Panc1 (cell line): Measurements from ENCODE around the gene LRBA. TPM values are rescaled to one million over a fixed set of nuclear protein-coding genes. Genes with fewer than 3 reads are reported as not detected.

Experiments used
- ATAC-seq: fragments of 200-7000 bp; cut with Tn5 transposase; 2 replicates; pipeline ENCODE4 v1.9.1; 2020; ENCODE audit warnings: mild to moderate bottlenecking, moderate library complexity
- BruUV-seq: library from RNA; stranded (reverse); fragments of 400-500 nt; replicated peaks from 2 replicates; lab custom pipeline; 2021; lab: Mats Ljungman, UMichigan
- CTCF ChIA-PET: fragments of 300-600 bp; sonication (Branson Sonifier 250); formaldehyde crosslinking; loops from one replicate; lab custom pipeline; 2022; ENCODE audit warnings: antibody characterized with exemption; lab: Charles Lee
- POLR2A ChIA-PET: fragments of 300-600 bp; sonication (Branson Sonifier 250); formaldehyde crosslinking; loops from one replicate; lab custom pipeline; 2022; ENCODE audit warnings: antibody characterized with exemption; lab: Charles Lee
- DNase-seq: peaks from one replicate; pipeline ENCODE4 v3.0.0-alpha.2; 2010; ENCODE audit warnings: low read depth, low spot score
- H3K27ac ChIP-seq: 2 replicates; pipeline ENCODE4 v1.5.1; 2011; ENCODE audit warnings: mild to moderate bottlenecking, low read length, inconsistent platforms
- H3K27me3 ChIP-seq: fragments of 200-500 bp; sonication (Bioruptor generic); 2 replicates; pipeline ENCODE4 v1.6.0; 2014; ENCODE audit warnings: low read length, inconsistent platforms; ENCODE audit not compliant: control insufficient read depth, insufficient read depth
- H3K36me3 ChIP-seq: fragments of 200-500 bp; sonication (Bioruptor generic); 2 replicates; pipeline ENCODE4 v1.5.1; 2014; ENCODE audit warnings: inconsistent platforms, mild to moderate bottlenecking, low read length, moderate library complexity; ENCODE audit not compliant: control insufficient read depth, insufficient read depth
- H3K4me1 ChIP-seq: 2 replicates; pipeline ENCODE4 v1.5.1; 2011; ENCODE audit warnings: inconsistent platforms, mild to moderate bottlenecking, low read length, moderate library complexity; ENCODE audit not compliant: control insufficient read depth, insufficient read depth
- H3K4me3 ChIP-seq, 2 experiments: 2 replicates each; pipeline ENCODE4 v1.5.1; 2011 to 2012; ENCODE audit warnings: low read depth in 2 of 2, low read length in 2 of 2, mild to moderate bottlenecking in 2 of 2, inconsistent platforms in 1 of 2, moderate library complexity in 1 of 2
- H3K9me3 ChIP-seq: fragments of 200-500 bp; sonication (Bioruptor generic); 2 replicates; pipeline ENCODE4 v1.5.1; 2014; ENCODE audit warnings: low read depth, mild to moderate bottlenecking, inconsistent platforms, low read length, moderate library complexity; ENCODE audit not compliant: control insufficient read depth, insufficient read depth
- CTCF ChIP-seq: fragments of 450-650 bp; IDR thresholded peaks from 2 replicates; pipeline ENCODE4 v1.5.1; 2017; ENCODE audit warnings: mild to moderate bottlenecking
- POLR2AphosphoS5 ChIP-seq: IDR thresholded peaks from 2 replicates; pipeline ENCODE4 v1.6.1; 2012; ENCODE audit warnings: mild to moderate bottlenecking, low read depth, low read length, moderate library complexity
- REST ChIP-seq, 2 experiments: IDR thresholded peaks; 2 replicates each; pipeline ENCODE4 v1.6.1; 2011 to 2012; ENCODE audit warnings: low read depth in 2 of 2, control low read depth in 1 of 2, low read length in 1 of 2, mild to moderate bottlenecking in 1 of 2, moderate library complexity in 1 of 2; ENCODE audit not compliant: insufficient read depth in 1 of 2
- SIN3A ChIP-seq: IDR thresholded peaks from 2 replicates; pipeline ENCODE4 v1.6.1; 2012; ENCODE audit warnings: low read depth, mild to moderate bottlenecking, low read length, moderate library complexity, borderline replicate concordance; ENCODE audit not compliant: insufficient read depth
- TCF7L2 ChIP-seq: IDR thresholded peaks from 2 replicates; pipeline ENCODE4 v1.6.1; 2011; ENCODE audit warnings: mild to moderate bottlenecking, low read depth, low read length, inconsistent platforms
- in situ Hi-C: cut with HindIII; loops from 2 replicates; pipeline ENCODE4 v1.10.0; 2016; ENCODE audit warnings: low sequenced_read_pairs, low pct_unique_long_range_greater_than_20kb
- intact Hi-C: fragments of 100-400 bp; cut with micrococcal nuclease; formaldehyde crosslinking; loops from one replicate; pipeline ENCODE4 v1.10.0; 2022; ENCODE audit not compliant: unreplicated experiment
- total RNA-seq: library from RNA; stranded (reverse); gene quantifications from one replicate; pipeline ENCODE4 v1.2.1, GENCODE V29; 2021; ENCODE audit not compliant: unreplicated experiment

Gene LRBA
- total RNA-seq, 1 experiment from 2014 or later, result 26.4 TPM

- H3K36me3 ChIP-seq, result no peaks in the 10 kb centered on the region
- POLR2A ChIA-PET, result no interaction called here
- H3K27ac ChIP-seq, result no peak overlapping the region
- H3K4me1 ChIP-seq, result no peaks in the 10 kb centered on the region
- intact Hi-C loops (no loop called here), in situ Hi-C loops (no loop called here)
- no peak for DNase-seq
- ATAC-seq, result no peak
- H3K9me3 ChIP-seq, result no peaks in the 10 kb centered on the region
- CTCF ChIA-PET, result no interaction called here
- no peak for TF ChIP-seq REST (IDR thresholded peaks at IDR 0.05; ENCODE audit: insufficient read depth in 1 of 2, low read depth in 2 of 2, low read length in 1 of 2)
- TF ChIP-seq TCF7L2, result no peak
- no peak for TF ChIP-seq SIN3A
- no peak for TF ChIP-seq CTCF
- TF ChIP-seq POLR2AphosphoS5, result no peak
- no peaks in the 10 kb centered on the region for H3K27me3 ChIP-seq
- no TSS peak for BruUV-seq
- H3K4me3 ChIP-seq, result no peak overlapping the region
These were observed 467.8 kb downstream of the LRBA start for GRCh38 chr4:150547154-150547838.

- H3K36me3 ChIP-seq, result no peaks in the 10 kb centered on the region
- POLR2A ChIA-PET, result no interaction called here
- intact Hi-C loops, result no loop called here
- CTCF ChIA-PET, result no interaction called here
- no TSS peak for BruUV-seq
- TF ChIP-seq CTCF (no peak), POLR2AphosphoS5 (no peak), SIN3A (no peak), TCF7L2 (no peak), REST (IDR thresholded peaks at IDR 0.05; ENCODE audit: insufficient read depth in 1 of 2, low read depth in 2 of 2, low read length in 1 of 2) (no peak)
- ATAC-seq (no peak), DNase-seq (no peak)
- H3K4me3 ChIP-seq, result no peak overlapping the region
- in situ Hi-C loops, result no loop called here
- no peaks in the 10 kb centered on the region for H3K27me3 ChIP-seq
- H3K4me1 ChIP-seq, result no peaks in the 10 kb centered on the region
- no peaks in the 10 kb centered on the region for H3K9me3 ChIP-seq
- no peak overlapping the region for H3K27ac ChIP-seq
These were observed 468.8 kb downstream of the LRBA start for GRCh38 chr4:150546286-150546685.
